Lower leg skin (tissue), 4 donors: ENCODE measurements around the gene P2RX6. TPM values are rescaled to one million over a fixed set of nuclear protein-coding genes. Genes with fewer than 3 reads are reported as not detected.

Experiments
- DNase-seq, 2 donors: peaks; one replicate each; pipeline ENCODE4 v3.0.0-alpha.2; 2019; ENCODE audit warnings: low spot score in 2 of 2
- H3K4me3 ChIP-seq: fragments of 200-600 bp; sonication (generic); 2 replicates; pipeline ENCODE4 v1.5.1; 2017; ENCODE audit warnings: mild to moderate bottlenecking, low read depth; ENCODE audit not compliant: poor library complexity, severe bottlenecking
- CTCF ChIP-seq, 3 donors: fragments of 450-650 bp; IDR thresholded peaks; one replicate each; pipeline ENCODE4 v1.5.1; 2016; ENCODE audit warnings: antibody characterized with exemption in 3 of 3, mild to moderate bottlenecking in 3 of 3, moderate library complexity in 2 of 3
- POLR2A ChIP-seq, 2 donors: fragments of 450-650 bp; IDR thresholded peaks; one replicate each; pipeline ENCODE4 v1.6.1; 2016 to 2017; ENCODE audit warnings: antibody characterized with exemption in 2 of 2, mild to moderate bottlenecking in 1 of 2, moderate library complexity in 1 of 2
- WGBS, 2 donors: methylation state at CpG; one replicate each; pipeline ENCODE4 v1.1.5; 2018; 5-methylcytosine and 5-hydroxymethylcytosine counted together
- intact Hi-C: fragments of 100-400 bp; cut with DNase I; formaldehyde crosslinking; loops from one replicate; pipeline ENCODE4 v1.15.0; 2023; ENCODE audit warnings: low total_unique reads
- total RNA-seq, 4 donors: library from RNA; depleted of rRNA; stranded (reverse); fragments of >200 nt; gene quantifications; one replicate each; pipeline ENCODE4 v1.1.0, GENCODE V29; 2016

The P2RX6 gene
- total RNA-seq, result 1 to 10 TPM in 2 of 4 donors, under 1 TPM in 2; 0.12 to 2.6 (median 0.87) TPM

DNA sequence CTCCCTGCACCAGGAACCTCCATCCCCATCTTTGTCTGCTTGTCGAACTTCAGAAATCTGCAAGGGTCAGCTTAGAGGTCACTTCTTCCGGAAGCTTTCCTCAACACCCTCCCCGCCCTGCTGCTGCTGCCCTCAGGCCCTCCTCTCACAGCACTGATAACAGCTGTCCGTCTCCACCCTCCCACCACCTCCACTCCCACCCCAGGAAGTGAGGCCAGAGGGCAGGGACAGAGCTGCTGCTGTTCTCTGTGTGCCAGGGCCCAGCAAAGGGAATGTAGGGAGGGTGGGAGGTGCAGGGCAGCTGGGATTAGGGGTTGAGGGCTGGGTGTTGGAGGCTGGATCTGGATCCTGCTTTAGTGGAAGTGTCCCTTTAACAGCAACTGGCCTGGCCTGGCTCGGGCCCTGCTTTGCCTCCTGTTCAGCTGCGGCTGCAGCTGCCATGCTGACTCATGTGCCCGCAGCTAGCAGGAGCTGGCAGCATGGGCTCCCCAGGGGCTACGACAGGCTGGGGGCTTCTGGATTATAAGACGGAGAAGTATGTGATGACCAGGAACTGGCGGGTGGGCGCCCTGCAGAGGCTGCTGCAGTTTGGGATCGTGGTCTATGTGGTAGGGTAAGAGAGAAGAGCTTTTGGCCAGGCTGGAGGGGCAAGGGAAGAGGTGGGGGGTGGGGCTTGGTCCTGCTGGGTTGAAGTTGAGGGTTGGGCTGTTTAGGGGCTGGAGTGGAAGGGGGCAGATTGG lies at the start of gene P2RX6:
Gene P2RX6, plus strand, starts transcription at position 440 of the 740 bp plus-strand sequence. Its CDS starts 10 bp downstream, at position 450.
- DNase-seq, result no peak
- TF ChIP-seq CTCF (IDR thresholded peaks at IDR 0.05) (no peak), POLR2A (IDR thresholded peaks at IDR 0.05) (no peak)
- no peak within 1 kb of the TSS for H3K4me3 ChIP-seq
- 21 to 29% methylated on average over 10 to 12 of the region's 12 CpGs for WGBS, 2 donors
- intact Hi-C loops, result no loop called here

DNA sequence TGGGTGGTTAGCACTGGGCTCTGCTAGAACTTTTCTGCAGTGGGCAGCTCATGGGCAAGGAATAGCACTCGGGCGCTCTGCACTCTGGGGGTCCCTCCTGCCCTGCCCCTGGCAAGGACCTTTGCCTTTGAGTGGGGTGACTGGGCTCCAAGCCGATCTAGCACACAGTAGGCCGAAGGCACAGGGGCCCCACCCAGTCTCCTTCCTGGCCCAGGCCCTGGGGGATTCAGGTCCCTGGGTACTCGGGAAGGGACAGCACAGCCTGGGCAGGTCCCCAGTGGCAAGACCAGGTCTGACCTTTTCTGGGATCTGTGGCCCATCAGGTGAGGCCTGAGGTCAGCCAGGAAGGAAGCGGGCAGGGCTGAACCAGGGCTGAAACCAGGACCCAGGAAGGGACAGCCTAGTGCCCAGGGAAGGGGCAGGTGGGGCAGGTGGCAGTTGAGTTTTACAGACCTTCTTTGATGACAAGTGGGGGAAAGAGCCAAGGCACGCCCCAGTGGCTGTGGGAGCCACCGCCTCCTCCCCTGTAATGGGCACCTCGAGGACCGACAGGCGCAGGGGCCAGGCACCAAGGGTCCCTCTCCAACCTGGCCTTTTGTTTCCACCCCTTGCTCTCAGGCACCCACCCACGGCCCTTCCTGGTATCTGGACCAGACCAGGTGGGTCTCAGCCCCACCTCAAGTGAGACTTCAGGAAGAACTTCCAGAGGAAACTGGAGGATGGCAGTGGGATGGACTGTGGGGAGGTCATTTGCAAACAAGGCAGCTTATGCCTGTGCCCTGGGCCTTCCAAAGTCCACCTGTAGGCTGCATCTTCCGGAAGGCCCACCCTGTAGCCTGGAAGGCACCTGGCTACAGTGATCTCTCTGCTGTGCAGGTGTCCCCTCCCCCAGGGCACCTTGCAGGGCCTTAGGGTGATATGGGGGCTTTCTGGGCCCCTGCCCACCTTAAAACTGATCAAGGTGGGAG lies 48.8 kb upstream of the P2RX6 start:
- H3K4me3 ChIP-seq, result no peak overlapping the region
- intact Hi-C loops, result no loop called here
- DNase-seq, result no peak
- 74 to 75% methylated on average over 6 to 13 of the region's 13 CpGs for WGBS, 2 donors
- no peak for TF ChIP-seq POLR2A (IDR thresholded peaks at IDR 0.05)
- TF ChIP-seq CTCF (IDR thresholded peaks at IDR 0.05), result no peak

DNA sequence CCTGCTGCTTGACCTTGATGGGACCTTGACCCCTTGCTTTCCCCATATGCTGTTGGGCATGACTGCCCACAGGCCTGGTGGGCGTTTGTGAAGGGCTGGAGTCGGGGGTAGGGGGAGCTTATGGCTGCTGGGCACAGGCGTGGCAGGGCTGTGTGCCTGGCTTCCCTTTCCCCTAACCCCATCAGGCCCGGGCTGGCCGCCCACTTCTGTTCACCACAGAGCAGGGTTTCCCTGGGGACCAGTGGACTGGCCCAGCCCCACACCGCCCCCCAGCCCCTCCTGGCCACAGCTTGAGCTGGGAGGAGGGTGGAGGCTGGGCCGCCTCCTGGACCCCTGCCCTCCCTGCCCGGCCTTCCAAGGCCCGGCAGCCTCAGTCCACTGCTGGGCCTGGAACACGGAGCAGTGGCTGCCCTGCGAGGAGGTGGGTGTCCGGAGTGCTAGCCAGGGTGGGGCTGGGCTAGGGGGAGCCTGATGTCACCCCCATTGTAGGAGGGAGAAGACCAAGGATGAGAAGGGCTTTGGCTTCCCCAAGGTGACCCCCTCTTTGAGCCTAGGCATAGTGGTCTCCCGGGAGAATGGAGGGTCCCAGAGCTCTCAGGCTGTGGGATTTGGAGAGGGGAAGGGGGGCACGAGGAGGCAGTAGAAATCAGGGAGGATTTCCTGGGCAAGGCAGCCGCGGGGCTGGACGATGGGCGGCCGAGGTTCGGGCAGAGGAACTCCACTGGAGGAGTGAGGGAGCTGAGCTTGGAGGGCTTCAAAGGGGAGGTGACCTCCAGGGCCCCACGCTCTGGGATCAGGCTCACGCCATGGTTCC lies 47.9 kb upstream of the P2RX6 start, which contains the start of gene AIFM3:
Gene AIFM3, plus strand, starts transcription at position 373 of the 814 bp plus-strand sequence. CDS start 690 bp downstream, outside the sequence.
- intact Hi-C loops, result no loop called here
- TF ChIP-seq CTCF (IDR thresholded peaks at IDR 0.05) (no peak), POLR2A (IDR thresholded peaks at IDR 0.05) (no peak)
- no peak for DNase-seq
- no peak within 1 kb of the TSS for H3K4me3 ChIP-seq
- WGBS, 2 donors, result 54 to 65% methylated on average over 11 to 22 of the region's 22 CpGs

DNA sequence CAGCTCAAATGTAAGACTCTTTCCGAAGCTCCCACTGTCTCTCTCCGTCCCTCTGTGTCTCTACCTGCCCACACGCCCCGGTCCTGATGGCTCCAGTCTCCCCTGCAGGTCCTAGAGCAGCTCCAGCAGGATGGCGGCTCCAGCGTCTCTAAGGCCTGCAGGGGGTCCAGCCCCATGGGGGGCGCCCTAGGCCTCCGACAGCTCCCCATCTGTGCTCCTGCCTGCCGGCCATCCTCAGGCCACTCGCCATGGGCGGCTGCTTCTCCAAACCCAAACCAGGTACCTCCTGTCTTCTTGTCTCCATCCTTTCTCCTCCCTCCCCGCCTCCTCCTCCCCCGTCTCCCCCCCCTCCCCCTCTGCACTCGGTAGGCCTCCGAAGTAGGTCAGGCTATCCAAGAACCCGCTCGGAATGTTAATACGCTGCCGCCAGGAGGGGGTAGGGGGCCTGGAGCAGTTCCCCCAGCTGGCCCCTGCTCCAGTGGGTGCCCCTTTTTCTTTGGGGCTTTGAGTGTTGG lies 47.2 kb upstream of the P2RX6 start:
- intact Hi-C loops, result no loop called here
- WGBS, 2 donors, result 57 to 70% methylated on average over 17 to 18 of the region's 19 CpGs
- no peak for DNase-seq
- TF ChIP-seq POLR2A (IDR thresholded peaks at IDR 0.05), result no peak
- TF ChIP-seq CTCF (IDR thresholded peaks at IDR 0.05), result no peak
- H3K4me3 ChIP-seq, result no peak overlapping the region
